NK-92 (cell line): Measurements from ENCODE around the gene COPS6.

ENCODE experiments used
- DNase-seq: peaks from one replicate; lab custom pipeline; 2025; ENCODE audit not compliant: unreplicated experiment; lab: John Stamatoyannopoulos, UW

COPS6 gene

DNA sequence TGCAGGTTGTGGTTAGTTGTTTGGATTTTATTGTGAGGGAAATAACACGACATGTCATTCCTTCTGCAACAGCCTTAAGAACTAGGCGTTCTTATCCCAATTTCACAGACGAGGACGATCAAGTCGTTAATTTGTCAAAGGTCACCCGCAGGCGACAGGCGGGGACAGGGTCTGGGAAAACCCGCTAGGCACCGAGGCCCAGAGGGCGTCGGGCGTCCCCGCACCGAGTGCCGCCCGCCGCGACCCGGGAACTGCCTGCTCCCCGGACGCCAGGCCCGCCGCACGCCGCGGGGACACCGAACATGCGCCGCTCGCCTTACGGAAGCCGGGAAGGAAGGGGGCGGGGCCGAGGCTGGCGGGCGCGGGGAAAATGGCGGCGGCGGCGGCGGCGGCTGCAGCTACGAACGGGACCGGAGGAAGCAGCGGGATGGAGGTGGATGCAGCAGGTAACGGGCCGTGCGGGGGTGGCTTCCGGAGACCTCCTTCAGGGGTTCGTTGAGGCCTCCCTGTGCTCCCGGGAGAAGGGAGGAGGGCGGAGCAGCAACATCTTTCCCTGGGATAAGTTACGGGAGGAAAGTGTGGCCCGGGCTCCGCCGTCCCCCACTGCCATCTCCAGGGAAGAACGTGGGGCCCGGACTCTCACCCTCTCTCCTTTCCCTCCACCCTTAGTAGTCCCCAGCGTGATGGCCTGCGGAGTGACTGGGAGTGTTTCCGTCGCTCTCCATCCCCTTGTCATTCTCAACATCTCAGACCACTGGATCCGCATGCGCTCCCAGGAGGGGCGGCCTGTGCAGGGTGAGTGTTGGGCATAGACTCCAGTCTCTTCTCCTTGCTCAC lies at the start of gene COPS6:
COPS6 (plus strand) TSS at position 349 of the 837 bp plus-strand sequence; CDS start at position 371, 22 bp downstream.
- no peak for DNase-seq

DNA sequence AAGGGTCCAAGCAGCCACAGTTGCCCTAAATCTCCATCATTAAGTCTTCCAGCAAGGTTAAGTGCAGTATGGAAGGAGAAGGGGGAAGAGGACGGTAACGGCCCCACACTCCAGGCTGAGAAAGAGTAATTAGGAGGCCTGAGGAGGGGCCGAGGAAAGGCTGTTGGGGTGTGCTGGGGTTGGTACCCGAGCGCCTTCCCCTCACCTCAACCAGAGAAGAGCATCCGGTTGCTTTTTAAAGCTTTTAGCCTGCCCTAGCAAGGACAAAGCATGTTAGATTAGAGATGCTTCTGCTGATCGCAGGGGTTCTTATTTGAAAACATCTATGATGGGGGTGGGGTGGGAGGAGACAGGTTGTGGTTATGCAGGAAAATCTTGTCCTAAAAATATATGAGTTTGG lies 48.2 kb upstream of the COPS6 start:
- no peak for DNase-seq

DNA sequence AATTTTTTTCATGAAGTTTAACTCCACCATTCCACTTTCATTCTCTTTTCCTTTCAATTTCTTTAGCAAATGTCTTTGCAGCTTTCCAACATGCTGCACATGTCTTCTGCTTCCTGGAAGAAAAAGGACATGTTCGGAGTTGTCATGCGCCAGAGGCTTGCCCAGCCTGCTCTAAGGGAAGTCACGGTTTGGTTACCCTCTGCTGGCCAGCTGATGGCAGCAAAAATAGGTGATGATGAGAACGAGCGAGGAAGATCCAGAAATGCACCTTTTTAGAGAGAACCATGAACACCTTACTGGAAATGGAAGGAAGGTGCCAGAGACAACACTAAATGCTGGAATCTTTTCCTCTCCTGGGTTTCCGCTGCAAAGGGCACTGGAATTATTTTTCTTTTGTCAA lies 44.1 kb upstream of the COPS6 start:
- no peak for DNase-seq

DNA sequence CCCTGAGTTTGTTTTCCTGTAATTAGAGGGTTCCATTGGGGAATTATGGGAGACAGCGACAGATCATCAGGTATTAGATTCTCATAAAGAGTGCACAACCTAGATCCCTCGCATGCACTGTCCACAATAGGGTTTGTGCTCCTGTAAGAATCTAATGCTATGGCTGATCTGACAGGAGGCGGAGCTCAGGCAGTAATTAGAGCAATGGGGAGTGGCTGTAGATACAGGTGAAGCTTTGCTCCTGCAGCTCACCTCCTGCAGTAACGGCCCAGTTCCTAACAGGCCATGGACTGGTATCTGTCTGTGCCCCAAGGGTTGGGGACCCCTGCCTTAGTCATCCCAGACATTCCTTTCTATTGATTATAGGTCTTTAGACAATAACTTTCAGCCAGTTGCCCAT lies 40.1 kb upstream of the COPS6 start:
- no peak for DNase-seq

DNA sequence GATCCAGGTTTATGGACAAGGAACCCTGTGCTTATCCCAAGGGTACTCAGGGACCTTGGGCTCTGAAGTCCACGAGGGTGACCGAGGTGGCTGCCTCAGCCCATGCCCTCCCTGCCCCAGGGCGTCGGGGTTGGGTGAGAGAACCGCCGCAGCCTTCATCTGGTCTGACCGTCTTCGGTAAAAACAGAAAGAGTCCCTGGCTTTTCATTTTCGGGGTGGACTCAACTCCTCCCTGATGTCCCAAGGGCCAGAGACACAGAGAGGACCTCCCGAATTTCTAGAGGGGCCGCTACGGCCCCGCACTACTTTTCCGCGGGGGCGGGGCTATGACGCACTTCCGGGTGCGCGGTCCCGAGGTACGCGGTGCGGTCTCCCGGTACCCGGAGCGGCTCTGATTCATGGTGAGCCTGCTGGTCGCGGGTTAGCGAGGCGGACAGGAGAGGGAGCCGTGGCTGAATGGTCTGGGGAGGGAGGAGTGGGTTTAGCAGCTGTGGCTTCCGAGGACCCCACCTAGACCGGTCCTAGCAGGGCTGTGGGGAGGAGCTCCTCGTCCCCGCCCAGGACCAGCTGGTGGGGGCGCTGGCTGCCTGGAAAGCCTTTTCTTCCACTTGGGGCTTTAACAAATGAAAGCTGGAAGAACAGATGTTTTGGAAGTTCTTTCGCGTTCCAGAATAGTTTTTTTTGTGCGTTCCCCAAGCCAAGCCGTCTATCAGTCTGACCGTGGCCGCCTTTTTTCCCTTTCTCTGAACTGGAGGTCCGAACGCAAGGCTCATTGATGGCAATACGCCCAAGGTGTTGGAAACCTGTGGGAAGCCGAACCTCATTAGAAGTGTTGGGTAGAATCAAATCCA lies 39.1 kb upstream of the COPS6 start, which contains the start of gene ZSCAN21:
ZSCAN21 (plus strand) TSS at position 334 of the 851 bp plus-strand sequence. CDS start 7,233 bp downstream, outside the sequence.
- no peak for DNase-seq

DNA sequence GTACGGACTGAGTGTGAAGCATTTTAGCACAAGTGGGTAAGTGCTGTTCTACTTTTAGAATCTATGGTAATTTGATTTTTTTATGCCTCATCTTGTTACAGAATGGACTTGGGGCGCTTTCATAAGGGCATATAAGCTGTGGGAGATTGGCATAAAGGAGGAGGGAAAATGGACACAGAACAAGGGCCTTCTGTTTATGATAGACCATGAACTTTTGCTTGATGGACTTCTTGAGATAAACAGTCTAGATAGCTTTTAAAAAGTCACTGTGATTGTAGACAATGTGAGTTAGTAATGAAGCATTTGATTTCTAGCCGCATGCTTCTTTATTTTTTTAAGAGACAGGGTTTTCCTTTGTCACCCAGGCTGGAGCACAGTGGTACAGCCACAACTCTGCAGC lies 37.2 kb upstream of the COPS6 start:
- no peak for DNase-seq

DNA sequence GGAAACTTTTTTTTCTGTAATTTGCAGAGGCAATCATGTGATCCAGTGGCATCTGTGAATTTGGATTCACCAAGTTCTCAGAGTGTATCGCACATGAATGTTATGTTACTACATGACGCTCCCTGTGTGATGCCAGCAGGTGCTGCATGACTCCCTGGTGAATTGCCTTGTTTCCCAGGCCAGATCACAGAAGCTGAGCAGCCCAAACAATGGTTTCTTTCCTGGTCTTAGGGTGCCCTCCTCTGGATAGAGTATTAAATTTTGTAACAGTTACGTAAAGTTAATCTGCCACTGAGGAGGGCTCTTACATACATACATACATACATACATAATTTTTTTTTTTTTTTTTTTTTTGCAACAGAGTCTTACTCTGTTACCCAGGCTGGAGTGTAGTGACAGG lies 35.6 kb upstream of the COPS6 start:
- no peak for DNase-seq

DNA sequence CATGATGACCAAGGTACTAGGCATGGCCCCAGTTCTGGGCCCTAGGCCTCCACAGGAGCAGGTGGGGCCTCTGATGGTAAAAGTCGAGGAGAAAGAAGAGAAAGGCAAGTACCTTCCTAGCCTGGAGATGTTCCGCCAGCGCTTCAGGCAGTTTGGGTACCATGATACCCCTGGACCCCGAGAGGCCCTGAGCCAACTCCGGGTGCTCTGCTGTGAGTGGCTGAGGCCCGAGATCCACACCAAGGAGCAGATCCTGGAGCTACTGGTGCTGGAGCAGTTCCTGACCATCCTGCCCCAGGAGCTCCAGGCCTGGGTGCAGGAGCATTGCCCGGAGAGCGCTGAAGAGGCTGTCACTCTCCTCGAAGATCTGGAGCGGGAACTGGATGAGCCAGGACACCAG lies 31.8 kb upstream of the COPS6 start:
- no peak for DNase-seq

DNA sequence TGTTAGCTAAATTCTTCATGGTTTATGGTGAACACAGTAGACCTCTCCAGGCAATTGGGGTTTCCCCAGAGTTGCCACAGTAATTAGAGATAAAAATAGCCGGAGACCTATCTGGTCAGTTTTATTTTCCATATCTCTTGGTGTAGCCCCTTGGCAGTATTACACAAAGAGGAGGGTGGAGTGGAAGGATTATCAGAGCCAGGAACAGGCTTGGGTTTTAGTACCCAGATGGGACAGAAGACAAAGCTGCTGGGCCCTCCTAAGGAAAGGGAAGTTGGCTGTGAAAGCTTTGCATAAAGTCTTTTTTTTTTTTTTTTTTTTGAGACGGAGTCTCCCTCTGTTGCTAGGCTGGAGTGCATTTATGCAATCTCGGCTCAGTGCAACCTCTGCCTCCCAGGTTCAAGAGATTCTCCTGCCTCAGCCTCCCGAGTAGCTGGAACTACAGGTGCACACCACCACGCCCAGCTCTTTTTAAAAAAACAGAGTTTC lies 29.5 kb upstream of the COPS6 start:
- DNase-seq = no peak

DNA sequence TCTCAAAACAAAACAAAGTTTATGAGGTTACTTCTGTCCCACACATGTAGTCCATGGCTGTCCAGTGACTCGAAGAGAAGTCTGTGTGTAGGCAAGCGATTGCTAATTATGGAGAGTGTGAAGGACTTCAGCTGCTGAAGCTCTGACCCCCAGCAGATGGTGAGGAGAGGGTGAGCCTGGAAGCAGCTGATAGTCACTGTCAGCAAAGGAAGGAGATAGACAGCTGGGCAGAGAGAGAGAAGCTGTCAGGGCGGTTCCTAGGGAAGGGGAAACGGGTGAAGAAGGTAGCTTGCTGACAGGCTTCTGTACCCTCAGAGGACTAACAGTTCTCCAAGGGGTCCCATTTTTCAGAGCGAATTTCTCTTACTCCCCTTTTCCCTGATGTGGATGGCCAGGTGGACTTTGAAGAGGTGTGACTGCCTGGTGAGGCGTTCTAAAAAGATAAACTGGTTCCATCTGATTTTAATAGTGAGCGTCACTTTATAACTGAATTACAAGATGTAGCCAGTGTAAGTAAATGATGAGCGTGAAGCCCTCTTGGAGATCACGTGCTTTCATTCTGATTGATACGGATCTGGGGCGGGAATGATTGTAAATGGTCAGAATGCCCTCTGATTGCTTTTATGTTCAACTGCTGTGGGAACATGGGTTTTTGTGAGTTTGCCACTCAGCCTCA lies 27.1 kb upstream of the COPS6 start:
- no peak for DNase-seq

DNA sequence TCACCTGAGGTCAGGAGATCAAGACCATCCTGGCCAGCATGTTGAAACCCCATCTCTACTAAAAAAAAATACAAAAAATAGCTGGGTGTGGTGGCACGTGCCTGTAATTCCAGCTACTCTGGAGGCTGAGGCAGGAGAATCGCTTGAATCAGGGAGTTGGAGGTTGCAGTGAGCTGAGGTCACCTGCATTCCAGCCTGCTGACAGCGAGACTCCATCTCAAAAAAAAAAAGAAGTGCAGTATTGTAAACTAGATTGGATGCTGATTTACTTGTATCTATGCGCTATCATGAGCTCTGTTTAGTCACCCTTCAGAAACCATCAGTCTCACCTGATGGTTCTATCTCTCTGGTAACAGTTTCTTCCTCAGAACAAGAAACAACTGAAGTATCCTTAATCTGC lies 25.4 kb upstream of the COPS6 start:
- no peak for DNase-seq

DNA sequence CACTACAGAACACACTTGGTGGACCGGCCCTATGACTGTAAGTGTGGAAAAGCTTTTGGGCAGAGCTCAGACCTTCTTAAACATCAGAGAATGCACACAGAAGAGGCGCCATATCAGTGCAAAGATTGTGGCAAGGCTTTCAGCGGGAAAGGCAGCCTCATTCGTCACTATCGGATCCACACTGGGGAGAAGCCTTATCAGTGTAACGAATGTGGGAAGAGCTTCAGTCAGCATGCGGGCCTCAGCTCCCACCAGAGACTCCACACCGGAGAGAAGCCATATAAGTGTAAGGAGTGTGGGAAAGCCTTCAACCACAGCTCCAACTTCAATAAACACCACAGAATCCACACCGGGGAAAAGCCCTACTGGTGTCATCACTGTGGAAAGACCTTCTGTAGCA lies 24.6 kb upstream of the COPS6 start:
- DNase-seq = no peak

DNA sequence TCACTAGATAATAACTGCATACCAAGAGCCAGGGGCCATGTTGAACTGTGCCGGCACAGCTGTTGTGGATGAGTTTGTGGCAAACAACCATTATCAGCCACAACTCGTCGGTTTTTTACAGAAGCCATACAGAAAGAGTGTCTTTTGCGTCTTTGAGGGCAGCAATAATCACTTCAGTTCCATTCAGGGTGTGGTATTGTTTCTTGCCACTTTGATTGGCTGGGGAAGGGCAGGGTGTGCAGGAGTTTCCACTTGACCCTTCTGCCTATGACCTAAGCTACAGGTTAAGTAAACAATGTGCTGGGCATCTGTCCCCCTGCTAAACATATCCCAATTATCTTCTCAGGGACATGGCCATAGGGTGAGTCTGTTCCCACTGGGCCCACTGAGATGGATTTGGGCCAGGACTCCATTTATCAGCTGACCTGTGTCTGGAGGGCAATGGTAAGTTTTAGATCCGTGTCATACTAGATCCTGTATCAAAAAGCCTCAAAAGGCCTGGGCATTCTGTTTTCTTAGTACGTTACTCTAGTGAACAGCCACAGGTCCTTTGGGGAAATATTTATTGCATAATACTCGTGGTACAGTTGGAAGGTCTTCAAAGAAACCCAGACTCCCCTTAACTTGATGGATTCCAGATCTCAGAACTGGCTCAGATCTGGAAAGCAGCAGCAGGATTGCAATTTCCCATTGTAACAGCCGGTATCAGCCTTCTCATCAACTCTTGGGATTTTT lies 23.1 kb upstream of the COPS6 start:
- no peak for DNase-seq

DNA sequence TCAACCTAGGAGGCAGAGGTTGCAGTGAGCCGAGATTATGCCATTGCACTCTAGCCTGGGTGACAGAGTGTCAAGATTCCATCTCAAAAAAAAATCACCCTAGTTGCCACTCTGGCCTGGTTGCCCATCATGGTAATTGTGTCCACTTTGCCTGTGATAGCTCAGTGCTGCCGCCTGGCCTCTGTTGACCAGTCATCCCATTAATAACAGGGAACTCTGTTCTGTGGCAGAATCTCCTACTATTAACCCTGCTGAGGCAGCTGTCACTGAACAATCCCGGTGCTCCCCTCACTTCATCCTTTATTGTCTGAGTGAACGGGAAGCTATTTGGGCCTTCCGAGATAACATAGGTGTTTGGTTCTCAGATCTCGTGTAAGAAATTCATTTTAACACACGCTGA lies 21.8 kb upstream of the COPS6 start:
- DNase-seq = no peak

DNA sequence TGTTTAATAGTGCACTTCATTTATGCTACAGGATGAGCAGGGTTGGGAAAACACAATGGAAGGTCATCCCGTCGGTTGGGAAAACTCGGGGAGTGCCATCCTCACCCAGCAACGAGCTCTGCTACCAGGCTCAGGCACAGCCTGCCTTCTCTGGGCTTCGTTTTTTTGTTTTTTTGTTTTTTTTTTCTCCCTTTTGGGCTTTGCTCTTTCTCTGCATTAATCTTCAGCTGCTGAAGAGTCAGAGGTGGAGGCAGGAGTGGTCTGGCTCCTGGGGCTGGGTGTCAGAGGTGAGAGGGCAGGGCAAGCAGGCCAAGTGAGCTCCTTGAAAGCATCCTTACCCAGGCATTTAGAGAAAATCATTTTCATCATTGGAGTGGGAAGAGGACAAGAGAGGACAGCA lies 18.8 kb upstream of the COPS6 start:
- DNase-seq = no peak

DNA sequence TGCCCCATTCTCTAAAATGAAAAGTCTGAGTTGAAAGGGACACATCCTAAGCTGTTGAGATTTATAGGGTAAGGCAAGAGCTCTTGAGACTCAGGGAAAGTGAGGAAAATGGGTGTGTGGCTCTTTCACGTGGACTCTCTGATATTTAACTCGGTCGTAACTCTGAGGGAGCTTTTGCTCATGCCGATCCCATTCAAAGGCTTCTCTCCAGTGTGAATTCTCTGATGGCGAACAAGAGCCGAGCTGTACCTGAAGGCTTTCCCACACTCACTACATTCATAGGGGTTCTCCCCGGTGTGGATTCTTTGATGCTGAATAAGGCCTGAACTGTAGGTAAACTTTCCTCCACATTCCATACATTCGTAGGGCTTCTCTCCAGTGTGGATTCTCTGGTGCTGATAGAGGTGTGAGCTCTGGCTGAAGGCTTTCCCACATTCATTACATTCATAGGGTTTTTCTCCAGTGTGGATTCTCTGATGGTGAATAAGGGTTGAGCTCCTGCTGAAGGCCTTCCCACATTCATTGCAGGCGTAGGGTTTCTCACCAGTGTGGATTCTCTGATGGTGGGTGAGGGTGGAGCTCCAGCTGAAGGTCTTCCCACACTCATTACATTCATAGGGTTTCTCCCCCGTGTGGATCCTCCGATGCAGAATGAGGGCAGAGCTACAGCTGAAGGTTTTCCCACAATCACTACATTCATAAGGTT lies 17.6 kb upstream of the COPS6 start:
- DNase-seq = no peak

DNA sequence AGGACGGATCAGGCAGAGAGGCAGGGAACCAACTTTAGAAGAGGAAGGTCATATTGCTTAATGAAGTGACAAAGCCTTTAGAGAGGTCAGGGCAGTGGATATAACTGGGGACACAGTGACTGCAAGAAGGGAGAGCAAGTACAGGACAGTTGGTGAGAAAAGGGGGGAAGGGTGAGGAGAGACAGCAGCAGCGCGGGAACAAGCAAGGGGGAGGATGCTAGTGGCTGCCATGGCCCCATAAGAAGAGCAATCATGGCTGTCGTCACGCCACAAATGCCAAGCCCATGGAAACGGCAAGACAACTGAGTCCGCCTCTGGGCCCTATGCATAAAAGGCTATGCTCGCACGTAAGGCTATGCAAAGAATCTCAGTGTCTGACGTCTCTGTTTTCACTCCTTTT lies 16.3 kb upstream of the COPS6 start:
- no peak for DNase-seq

DNA sequence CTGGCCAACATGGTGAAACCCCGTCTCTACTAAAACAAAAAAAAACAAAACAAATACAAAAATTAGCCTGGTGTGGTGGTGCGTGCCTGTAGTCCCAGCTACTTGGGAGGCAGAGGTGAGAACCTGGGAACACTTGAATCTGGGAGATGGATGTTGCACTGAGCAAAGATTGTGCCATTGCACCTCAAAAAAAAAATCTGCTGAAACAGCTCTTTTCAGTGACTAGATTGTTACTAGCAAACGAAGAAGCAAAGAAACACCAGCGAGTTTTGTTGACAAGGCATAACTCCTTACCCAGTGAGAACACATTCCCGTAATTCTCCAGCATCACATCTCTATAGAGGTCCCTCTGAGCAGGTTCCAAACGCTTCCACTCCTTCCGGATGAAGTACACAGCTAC lies 13.9 kb upstream of the COPS6 start:
- no peak for DNase-seq

DNA sequence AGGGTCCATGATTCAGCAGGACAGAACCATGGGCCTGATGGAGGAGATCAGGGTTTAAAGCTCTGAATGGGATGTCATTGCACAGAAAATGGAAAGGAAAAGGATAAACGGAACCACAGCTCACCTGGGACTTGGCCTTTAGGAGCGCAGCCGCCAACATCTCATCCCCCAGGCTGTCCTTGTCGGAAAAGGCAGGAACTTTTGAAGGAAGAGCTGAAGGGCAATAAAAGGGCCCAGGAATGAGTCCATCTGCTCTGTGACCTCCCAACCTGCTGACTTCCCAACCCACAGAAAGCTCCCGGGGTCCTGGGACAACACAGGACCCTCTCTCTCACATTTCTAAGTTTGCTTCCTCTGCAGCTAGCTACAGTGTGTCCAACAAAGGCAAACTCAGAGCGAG lies 13.4 kb upstream of the COPS6 start:
- no peak for DNase-seq

DNA sequence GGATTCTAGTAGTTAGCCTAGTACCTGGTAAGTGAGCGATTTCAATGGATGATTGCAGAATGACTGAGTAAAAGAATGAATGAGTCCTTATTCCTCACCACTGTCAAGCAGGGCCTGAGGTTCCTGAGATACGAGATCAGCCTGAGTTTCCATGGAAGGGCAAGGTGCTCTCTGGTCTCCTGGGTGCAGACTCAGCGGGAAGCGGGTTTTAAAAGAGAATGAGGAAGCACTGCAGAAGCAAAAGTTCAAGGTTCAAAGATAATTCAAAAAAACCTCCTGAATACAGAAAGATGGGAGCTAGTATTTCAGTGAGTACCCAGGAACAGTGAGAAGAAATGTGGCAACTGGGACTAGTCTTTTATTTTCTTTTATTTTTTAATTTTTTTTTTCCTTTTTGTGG lies 11.6 kb upstream of the COPS6 start:
- DNase-seq = no peak
